Choroid plexus epithelial cell (primary cell): ENCODE data around the gene BMAL1.

Experiments
- DNase-seq: peaks from one replicate; pipeline ENCODE4 v3.0.0-alpha.2; 2010; ENCODE audit warnings: low read depth
- H3K4me3 ChIP-seq: 2 replicates; pipeline ENCODE4 v1.5.1; 2011; ENCODE audit warnings: low read depth, mild to moderate bottlenecking, control low read depth, low read length, moderate library complexity
- CTCF ChIP-seq: conservative IDR thresholded peaks from 2 replicates; pipeline ENCODE4 v1.5.1; 2011; ENCODE audit warnings: low read depth, mild to moderate bottlenecking, control low read depth, inconsistent platforms, low read length, moderate library complexity

BMAL1 gene

GRCh38 chr11:13304655-13305335, 27.2 kb downstream of the BMAL1 start:
- H3K4me3 ChIP-seq: no peak overlapping the region
- no peak for TF ChIP-seq CTCF
- DNase-seq: no peak

GRCh38 chr11:13308704-13309103, 31.1 kb downstream of the BMAL1 start:
- no peak overlapping the region for H3K4me3 ChIP-seq
- DNase-seq: no peak
- TF ChIP-seq CTCF: no peak

GRCh38 chr11:13309156-13309555, 31.6 kb downstream of the BMAL1 start:
- H3K4me3 ChIP-seq: no peak overlapping the region
- DNase-seq: no peak
- TF ChIP-seq CTCF: no peak

- TF ChIP-seq CTCF: no peak
- DNase-seq: no peak
- H3K4me3 ChIP-seq: no peak overlapping the region
Measured at GRCh38 chr11:13310443-13310842, 32.9 kb downstream of the BMAL1 start.

- H3K4me3 ChIP-seq: no peak overlapping the region
- DNase-seq: no peak
- TF ChIP-seq CTCF: no peak
Measured at GRCh38 chr11:13311570-13311969, 34.0 kb downstream of the BMAL1 start.

- no peak for TF ChIP-seq CTCF
- no peak overlapping the region for H3K4me3 ChIP-seq
- no peak for DNase-seq
Measured at GRCh38 chr11:13313005-13313819, 35.6 kb downstream of the BMAL1 start.
